Stimulated activated CD4-positive, alpha-beta T cell treated with anti-CD3 and anti-CD28 coated beads, Interleukin-2, amount 100 ng/mL, for 48 hours (primary cell): Measurements from ENCODE around the gene LITAF.
"Not testable (repeated sequence)": the region's sequence is repeated elsewhere in the genome, so short reads cannot be mapped to it uniquely, and the experiment has no call there.

Experiments used
- DNase-seq, 2 donors: peaks; one replicate each; pipeline ENCODE4 v3.0.0-alpha.2; 2020

The LITAF gene

DNA sequence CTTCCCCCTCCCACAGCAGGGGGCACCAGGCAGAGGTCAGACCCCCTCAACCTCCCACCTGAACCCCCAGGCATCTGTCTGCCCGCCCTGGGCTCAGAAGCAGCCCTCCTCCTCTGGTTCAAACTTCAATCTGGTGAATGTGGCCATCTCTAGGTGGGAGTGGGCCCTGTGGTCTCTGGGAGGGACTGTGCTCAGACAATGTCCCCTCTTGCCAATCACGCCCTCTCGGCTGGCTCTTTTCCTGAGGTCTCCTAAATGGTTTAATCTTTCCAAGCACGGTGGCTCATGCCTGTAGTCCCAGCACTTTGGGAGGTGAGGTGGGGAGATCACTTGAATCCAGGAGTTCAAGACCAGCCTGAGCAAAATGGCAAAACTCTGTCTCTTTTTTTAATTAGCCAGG is 15.2 kb downstream of the LITAF start:
- DNase-seq = no peak

DNA sequence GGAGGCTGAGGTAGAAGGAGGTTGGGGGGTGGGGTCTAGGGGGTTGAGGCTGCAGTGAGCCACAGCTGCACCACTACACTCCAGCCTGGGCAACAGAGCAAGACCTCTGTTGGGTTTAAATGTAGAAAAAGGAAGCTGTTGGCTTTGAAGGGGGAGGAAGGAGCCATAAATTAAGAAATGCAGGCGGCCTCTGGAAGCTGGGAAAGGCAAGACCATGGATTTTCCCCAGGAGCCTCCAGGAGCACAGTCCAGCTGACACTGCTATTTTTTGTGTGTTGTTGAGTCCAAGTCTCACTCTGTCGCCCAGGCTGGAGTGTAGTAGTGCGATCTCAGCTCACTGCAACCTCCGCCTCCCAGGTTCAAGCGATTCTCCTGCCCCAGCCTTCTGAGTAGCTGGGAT is 15.9 kb downstream of the LITAF start:
- no peak for DNase-seq

DNA sequence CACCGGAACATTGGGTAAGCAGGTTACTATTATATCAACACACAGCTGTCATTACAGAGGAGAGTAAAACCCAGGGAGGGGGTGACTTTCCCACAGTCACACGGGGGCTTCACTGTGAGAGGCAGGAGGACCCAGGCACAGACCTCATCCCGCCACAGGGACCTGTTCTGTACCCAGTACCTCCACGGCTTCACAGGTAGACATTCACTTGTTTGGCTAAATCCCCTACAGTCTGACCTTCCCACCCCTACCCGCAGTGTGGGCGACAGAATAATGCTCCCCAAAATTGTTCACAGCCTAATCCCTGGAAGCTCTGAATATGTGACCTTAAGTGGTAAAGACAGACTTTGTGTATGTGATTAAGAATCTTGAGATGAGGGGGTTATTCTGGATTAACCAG is 16.5 kb downstream of the LITAF start:
- DNase-seq = no peak

DNA sequence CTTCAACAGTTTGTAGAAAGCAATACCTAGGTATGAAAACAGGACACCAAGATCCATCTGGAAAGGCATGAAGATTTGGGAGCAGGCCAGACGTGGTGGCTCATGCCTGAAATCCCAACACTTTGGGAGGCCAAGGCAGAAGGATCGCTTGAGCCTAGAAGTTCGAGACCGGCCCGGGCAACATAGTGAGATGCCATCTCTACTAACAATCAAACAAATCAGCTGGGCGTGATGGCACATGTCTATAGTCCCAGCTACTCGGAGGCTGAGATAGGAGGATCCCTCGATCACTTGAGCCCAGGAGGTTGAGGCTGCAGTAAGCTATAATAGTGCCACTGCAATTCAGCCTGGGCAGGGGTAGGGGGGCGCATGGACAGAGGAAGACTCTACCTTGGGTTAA is 20.3 kb downstream of the LITAF start:
- no peak for DNase-seq

DNA sequence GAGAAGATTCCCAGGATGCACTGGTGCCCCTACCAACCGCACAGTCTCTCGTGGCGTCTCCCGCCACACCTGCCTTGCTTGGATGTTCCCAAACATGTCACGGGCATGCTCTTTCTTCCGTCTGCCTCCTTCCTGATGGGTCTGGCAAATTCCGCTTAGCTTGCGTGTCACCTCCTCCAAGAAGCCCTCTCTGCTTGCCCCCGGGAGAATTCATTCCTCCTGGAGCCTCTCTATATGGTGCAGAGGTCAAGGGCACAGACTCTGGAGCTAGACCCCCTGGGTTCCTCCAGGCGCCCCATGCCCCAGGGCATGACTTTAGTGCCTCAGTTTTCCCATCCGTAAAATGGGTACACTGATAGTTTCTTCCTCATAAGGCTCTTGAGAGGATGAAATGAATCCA is 21.1 kb downstream of the LITAF start:
- DNase-seq = no peak

DNA sequence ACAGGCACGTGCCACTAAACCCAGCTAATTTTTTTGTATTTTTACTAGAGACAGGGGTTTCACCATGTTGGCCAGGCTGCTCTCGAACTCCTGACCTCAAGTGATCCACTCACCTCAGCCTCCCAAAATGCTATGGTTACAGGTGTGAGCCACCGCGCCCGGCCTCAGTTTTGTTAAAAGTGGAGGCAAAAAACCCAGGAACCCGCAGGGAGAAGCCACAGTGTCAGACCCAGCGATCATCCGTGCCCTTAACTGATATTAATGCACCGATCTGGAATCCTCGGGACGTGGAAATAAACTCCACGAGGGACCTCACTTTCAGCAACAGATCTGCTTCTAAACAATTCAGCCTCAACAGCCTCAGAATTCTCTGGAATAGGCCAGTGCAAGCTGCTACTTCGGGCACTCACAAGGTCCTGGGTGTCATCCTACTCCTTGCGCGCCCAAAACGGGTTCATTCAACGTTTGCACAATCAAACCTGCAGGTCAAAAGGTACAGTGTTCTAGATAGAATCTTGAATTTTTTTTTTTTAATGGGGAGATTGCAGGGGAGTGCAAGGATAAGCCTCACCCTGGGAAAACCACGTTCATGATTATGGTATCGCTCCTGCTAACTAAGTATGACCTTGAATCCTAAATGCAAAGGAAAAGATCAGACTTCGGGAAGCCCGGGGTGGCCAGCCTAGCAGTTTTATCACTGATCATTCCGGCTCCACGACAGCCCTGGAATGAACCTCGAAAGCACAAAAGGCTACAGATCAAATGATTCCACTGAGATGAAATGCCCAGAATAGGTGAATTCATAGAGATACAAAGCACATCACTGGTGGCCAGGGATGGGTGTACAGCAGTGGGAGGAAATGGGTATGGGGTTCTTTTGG is 22.4 kb downstream of the LITAF start:
- no peak for DNase-seq

DNA sequence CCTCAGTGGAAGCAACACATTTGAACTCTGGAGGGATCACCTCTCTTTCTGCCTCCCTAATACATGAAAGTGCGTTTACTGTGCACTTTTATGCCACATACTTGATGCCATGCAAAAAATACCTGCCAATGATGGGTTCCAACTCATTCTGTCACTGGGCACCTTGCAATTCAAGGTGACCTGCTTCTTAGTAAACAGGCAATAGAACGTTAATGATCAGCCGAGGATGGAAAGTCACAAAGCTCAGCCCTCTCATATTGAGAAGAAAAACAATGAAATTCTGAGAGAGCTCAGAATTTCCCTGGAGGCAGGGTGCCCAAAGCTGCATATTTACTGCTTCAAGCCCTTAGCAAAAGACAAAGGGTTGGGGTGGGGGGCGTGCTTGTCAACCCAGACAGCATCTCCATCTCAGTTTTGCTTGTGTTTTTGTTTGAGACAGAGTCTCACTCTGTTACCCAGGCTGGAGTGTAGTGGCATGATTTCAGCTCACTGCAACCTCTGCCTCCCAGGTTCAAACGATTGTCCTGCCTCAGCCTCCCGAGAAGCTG is 23.2 kb downstream of the LITAF start:
- DNase-seq = no peak

DNA sequence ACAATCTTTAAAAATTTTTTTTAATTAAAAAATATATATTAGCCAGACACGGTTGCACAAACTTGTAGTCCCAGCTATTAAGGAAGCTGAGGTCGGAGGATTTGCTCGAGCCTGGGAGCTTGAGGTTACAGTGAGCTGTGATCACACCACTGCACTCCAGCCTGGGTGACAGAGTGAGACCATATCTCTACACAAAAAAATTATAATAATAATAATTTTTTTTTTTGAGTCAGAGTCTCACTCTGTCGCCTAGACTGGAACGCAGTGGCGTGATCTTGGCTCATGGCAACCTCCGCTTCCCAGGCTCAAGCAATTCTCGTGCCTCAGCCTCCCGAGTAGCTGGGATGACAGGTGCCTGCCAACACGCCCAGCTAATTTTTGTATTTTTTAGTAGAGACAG is 23.8 kb downstream of the LITAF start:
- no peak for DNase-seq

DNA sequence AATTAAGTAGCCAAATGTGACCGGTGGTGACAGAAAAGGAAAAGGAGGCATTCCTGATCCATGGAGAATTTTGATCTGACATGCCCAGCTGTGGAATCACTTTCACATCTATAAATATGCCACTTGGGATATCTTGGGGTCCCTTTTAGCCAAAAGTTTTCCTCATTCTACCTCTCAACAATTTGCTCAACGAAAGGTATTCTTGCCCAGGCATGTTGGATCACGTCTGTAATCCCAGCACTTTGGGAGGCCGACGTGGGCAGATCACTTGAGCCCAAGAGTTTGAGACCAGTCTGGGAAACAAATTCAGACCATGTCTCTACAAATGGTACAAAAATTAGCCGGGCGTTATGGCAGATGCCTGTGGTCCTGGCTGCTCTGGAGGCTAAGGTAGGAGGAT is 24.3 kb downstream of the LITAF start:
- no peak for DNase-seq

DNA sequence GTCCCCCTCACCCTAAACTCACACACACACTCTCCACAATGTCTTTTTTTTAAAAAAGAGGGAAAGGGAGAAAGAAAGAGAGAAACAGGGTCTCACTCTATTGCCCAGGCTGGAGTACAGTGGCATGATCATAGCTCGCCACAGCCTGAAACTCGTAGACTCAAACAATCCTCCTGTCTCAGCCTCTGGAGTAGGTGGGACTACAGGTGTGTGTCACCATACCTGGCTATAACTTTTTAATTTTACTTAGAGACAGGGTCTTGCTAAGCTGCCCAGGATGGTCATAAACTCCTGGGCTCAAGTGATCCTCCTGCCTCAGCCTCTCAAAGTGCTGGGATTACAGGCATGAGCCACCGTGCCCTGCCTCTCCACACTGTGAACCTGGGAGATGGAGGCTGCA is 24.9 kb downstream of the LITAF start:
- no peak for DNase-seq

DNA sequence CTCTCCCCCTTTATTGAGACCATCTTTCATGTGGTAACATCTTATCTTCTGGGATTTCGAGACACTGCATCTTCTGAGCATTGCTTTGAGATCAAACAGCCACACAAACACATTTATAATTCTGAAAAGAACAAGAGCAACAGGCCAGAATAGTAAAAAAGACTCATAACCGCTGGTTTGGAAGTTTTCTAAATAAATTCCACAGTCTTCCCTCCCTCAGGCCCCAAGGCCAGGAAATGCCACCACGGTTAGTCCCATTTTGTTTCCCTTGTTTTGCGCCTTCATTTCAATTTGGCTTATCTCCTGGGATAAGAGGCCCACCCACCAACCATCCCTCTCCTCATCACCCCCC is 25.3 kb downstream of the LITAF start:
- DNase-seq = no peak

DNA sequence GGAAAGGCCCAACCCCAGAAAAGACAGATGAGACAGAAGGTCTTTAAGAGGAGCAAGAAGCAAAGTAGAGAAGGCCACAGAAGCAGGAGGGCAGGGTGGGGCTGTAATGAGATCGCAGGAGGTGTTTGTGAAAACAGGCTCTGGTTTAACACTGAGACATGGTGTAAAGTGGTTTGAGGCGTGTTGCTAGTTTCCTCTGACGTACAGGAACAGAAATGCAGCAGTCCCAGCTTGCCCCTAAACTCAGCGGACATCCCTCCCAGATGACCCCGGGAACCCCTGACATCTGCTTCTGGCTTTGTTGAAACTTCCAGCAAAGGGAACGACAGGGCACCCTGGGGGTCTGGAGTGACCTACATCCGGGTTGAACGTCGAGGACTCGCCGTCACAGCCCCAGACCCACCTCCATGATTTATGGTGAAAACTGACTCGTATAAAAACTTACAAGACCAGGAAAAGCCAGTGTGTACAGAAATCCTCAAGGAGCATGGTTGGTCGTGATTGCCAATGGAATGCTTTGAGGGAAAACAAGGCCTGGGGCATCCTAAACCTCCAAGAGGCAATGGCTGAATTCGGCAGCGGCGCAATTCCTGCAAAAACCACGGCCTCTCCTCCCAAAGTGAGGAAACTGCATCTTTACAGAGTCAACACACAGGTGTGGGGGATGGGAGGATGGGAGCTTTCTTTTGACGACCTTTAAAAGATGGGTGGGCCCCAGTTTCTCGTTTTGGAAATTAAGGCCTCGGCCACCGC is 25.8 kb downstream of the LITAF start:
- no peak for DNase-seq

DNA sequence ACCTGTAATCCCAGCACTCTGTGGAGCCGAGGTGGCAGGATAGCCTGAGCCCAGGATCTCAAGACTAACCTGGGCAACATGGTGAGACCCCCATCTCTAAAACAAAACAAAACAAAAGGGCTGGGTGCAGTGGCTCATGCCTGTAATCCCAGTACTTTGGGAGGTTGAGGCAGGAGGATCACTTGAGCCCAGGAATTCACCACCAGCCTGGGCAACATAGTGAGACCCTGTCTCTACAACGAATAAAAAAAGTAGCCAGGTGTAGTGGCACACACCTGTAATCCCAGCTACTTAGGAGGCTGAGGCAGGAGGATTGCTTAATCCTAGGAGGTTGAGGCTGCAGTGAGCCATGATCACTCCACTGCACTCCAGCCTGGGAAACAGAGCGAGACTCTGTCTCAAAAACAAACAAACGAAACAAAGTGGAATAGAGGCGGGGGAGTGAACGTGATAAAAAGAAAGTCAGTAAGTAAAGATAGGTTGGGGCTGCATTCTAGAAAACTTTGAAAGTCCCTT is 28.4 kb downstream of the LITAF start:
- not testable (repeated sequence) for DNase-seq

DNA sequence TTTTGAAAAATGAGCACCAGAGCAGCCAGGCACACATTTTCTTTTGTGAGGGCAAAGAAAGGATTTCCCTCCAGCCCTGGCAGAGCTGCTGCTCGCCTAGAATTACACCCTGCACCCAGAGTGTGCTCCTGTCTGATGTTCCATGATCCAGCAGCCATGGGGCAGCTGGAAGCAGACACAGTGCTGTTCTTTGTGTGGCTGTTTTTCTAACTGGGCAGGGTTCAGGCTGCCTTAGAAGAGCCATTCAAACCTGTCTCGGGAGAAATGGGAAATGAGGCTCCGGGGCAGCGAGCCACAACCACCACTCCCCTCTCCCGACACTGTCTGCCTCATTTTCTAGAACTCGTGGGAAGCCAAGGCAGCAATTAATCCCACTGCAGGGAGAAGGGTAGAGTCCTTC is 28.9 kb downstream of the LITAF start:
- no peak for DNase-seq

DNA sequence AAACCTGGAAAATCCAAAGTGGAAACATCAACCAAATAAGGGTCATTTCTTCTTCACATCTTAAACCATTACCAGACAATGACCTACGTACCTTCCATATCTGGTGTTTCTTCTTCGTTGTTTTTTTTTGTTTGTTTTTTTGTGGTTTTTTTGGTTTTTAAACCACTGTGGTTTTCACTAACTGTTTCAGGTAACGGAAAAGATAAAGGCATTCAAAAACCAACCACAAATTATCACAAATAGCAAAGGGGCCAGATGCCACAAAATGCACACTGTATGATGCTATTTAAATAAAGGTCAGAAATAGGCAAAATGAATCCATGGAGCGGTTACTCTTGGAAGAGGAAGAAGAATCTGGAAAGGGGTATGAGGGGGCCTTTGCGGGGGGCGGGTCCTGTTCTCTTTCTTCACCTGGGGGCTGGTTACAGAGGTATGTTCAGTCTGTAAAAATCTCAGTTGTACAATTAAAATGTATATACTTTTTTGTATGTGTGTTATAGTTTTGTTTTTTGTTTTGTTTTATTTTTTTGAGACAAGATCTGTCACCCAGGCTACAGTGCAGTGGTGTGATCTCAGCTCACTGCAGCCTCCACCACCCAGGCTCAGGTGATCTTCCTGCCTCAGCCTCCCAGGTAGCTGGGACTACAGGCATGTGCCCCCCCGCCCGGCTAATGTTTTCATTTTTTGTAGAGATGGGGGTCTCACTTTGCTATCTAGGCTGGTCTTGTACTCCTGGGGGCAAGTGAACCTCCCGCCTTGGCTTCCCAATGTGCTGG is 29.6 kb downstream of the LITAF start:
- DNase-seq = no peak

DNA sequence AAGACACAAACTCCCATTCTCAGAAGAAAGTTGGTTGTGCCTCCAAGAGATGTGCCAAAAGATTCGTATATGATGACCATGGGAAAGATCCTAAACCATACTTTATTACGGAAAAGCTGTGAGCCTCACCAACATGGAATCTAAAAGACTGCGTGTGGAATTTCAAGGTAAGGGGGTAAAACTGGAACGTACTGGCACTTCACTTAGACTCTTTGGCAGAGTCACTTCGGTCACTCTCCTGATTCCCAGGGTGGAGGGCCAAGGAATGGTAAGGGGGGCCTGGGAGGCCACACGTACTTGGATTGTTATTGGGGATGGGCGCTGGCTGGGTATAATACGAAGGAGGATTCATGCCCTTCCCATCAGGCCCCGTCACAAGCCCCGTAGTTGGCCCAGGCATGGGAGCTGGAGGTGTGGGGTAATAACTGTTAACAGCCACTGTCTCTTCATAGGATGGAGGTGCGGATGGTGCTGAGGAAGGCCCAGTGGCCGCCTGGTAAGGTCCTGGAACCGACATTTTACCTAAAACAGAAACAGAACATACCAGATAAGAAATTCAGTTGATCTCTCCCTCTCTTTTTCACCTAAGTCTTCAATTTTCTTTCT is 30.4 kb downstream of the LITAF start:
- no peak for DNase-seq

DNA sequence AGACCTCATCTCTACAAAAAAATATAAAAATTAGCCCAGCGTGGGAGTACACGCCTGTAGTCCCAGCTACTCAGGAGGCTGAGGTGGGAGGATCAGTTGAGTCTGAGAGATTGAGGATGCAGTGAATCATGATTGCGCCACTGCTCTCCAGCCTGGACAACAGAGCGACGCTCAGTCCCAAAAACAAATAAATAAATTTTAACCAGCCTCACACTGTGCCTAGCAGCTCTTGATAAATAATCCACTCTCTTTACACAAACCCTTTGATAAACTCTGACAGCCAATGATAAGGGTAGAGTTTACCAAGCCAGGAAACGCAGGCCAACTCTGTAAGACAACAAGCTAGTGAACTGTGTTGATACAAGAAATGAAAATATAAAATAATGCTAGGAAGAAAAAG is 32.7 kb downstream of the LITAF start:
- DNase-seq = no peak

DNA sequence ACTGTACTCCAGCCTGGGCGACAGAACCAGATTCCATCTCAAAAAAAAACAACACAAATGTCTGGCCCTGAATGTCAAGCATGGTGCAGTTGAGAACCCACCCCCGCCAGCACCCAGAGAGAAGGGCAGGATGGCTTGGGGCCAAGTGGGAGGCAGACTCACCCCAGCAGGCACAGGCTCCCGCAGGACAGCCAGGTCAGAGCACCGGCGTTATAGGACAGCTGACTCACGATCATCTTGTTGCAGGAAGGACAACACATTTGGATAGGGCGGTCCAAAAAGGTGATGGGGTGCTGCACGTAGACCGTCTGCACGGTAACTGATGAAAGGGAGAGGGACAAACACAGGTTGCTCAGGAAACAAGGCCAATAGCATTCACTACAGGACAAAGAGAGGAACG is 33.3 kb downstream of the LITAF start:
- DNase-seq = no peak

DNA sequence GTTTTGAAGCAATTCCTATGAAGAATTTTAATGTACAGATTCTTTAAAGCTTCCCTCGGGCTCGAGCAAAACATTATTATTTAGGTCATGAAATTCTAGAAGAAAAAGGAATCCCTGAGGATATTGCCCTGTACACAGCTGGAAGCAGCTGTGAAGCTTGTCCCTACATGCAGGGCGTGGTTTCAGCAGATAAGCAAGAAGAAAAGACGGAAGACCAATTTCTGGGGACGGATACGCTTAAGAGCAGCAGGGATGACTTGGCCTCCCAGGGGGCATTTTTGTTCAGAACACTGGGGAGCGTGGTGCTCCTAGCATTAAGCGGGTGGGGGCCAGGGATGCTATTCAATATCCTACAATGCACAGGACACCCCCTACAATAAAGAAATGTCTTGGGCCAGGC is 34.3 kb downstream of the LITAF start:
- DNase-seq = no peak

DNA sequence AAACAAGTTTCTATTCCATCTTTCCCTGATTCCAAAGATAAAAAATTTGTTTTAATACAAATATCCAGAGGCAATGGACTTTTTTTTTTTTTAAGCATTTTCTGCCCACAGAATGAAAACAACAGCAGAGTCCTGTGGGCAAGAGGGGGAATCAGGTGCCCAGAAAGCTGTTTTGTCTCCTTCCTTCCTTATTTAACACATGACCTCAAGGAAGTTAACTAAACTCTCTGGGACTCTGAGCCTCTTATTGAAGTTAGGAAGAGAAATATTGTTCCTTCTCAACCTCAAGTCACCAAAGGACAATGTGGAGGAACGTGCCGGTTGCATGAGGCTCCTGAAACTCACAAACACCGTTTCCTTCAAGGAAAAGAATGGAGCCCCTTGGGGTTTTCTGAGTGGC is 34.9 kb downstream of the LITAF start:
- no peak for DNase-seq

DNA sequence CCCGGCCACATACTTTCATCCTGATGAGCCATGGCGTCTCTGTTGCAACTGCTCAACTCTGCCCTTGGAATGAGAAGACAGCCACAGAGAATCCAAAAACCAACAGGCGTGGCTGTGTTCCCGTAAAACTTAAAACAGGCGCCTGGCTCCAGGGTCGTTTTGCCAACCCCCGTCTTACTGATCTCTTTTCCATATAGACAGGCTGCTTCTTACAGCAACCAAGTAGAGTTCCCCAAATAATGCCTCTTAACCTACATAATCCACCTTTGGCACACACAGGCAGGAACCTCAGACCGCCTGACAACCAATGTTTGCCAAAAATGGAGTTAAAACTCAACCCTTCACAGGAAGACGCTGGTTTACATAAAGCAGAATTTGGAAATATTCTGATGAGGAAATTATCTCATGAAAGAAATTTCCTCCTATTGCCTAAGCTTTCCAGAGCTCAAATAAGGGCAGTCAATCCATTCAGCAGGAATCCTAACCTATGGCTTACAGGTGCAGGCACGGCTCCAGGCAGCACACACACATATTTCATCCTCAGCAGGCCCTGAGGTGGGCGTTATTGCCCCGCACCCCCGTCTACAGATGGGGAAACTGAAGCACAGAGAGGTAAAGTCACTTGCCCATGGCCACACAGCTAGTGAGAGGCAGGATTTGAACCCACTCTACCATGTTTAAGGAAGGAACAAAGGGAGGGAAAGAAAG is 35.8 kb downstream of the LITAF start:
- DNase-seq = no peak
